ENCODE measurements around the gene KDM8. TPM values are rescaled to one million over a fixed set of nuclear protein-coding genes. Genes with fewer than 3 reads are reported as not detected.
A peak's percentile ranks its signal among the peaks of the same experiment; 100 is the strongest.

The KDM8 gene
- total RNA-seq, 1 donor from 2014 or later = 6.1 TPM

DNA sequence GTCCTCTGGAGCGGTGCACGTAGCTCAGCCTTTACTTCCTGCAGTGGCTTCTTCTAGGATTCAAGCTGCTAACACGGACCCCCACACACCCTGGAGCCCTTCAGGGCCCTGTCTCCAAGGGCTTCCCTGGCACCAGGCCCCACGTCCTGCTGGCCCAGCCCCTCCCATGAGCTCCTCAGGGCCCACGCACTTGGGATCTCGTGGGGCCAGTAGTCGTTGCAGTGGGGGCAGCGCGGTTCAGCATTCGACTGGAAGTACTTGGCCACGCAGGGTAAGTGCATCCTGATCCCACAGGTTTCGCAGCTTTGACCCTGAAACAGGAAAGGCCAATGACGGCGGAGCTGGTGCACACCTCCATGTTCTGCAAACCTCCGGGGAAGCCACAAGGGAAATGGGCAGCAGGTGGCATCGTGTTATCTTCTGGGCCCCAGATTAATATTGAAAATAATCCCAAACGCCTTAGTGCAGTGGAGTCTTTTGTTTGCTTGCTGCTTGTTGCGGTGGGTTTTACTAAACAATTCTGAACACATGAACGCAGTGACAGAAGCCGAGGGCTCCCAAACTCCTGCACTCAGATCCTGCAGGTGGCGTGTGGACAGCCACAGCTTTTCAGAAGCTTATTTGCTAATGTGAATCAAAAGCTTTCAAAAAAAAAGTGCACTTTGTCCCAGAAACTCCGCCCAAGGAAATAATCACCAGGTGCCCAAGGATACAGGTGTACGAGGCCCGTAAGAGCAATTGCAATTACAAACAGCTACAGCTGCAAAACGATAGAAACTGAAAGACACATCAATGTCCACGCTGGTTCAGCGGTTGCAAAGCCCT lies 22.4 kb downstream of the KDM8 start:
- Histone ChIP-seq H3K4me1 (peaks cover 17% of the 10 kb centered on the region), H3K4me3 (no peak overlapping the region), H3K27me3 (no peaks in the 10 kb centered on the region), H3K27ac (no peak overlapping the region), H3K9me3 (no peaks in the 10 kb centered on the region), H3K36me3 (peaks cover 21% of the 10 kb centered on the region)
- DNase-seq (no peak), ATAC-seq (no peak)
- intact Hi-C loops (cut with DNase I) = no loop called here
- TF ChIP-seq, protein P1, sequence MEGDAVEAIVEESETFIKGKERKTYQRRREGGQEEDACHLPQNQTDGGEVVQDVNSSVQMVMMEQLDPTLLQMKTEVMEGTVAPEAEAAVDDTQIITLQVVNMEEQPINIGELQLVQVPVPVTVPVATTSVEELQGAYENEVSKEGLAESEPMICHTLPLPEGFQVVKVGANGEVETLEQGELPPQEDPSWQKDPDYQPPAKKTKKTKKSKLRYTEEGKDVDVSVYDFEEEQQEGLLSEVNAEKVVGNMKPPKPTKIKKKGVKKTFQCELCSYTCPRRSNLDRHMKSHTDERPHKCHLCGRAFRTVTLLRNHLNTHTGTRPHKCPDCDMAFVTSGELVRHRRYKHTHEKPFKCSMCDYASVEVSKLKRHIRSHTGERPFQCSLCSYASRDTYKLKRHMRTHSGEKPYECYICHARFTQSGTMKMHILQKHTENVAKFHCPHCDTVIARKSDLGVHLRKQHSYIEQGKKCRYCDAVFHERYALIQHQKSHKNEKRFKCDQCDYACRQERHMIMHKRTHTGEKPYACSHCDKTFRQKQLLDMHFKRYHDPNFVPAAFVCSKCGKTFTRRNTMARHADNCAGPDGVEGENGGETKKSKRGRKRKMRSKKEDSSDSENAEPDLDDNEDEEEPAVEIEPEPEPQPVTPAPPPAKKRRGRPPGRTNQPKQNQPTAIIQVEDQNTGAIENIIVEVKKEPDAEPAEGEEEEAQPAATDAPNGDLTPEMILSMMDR (IDR thresholded peaks at IDR 0.05) = no peak

DNA sequence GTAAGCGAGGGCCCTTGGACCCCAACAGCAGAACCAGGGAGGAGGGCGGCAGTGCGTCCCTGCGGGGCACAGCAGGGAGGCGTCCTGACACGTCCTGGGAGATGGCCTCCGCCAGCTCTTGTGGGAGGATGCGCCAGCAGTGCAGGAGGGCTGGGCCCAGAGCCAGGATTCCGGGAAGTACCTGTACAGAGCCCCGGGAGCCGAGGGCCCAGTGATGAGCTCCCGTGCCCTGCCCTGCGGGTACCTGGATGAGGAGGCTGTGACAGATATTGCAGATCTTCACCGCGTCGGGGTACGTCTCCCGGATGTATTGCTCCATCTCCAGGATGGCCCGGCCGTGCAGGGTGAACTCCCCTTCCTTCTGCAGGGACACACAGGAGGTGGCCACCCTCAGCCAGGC lies 23.1 kb downstream of the KDM8 start:
- Histone ChIP-seq H3K4me1 (peaks cover 24% of the 10 kb centered on the region), H3K9me3 (no peaks in the 10 kb centered on the region)
- DNase-seq = no peak

DNA sequence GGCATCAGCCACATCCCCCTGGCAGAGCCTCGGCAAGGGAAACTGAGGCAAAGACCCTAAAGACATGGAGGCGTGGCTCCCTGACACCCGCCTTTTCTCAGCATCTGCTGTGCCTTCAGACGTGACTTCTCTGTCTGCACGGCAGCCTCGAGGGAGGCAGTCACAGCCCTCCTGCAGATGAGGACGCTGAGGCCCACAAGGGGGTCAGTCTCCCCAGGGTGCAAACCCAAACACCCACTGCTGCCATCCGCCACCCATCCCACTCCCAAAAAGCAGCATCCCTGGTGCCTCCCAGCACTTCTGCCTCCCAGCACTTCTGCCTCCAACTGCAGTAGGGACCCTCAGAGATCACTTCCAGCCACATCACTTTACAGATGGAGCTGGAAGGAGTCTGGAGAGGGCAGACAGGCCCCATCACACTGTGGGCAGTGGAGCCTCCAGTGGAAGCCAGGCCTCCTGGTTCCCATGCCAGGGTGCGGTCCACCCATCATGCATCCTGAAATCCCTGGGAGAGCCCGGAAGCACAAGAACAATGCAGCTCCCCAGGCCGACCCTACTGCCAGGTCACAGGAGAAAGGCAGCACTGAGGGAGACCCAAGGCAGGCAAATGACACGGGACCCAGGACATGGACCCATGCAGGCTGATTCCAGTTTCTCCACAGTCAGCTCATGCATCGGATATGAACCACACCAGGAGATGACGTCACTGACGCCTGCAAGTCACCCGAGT lies 23.8 kb downstream of the KDM8 start:
- peaks cover 33% of the 10 kb centered on the region for H3K36me3 ChIP-seq
- no peaks in the 10 kb centered on the region for H3K9me3 ChIP-seq
- intact Hi-C loops (cut with DNase I) = no loop called here
- TF ChIP-seq, protein P1 (IDR thresholded peaks at IDR 0.05) = no peak
- peaks cover 25% of the 10 kb centered on the region for H3K4me1 ChIP-seq
- H3K4me3 ChIP-seq = no peak overlapping the region
- no peaks in the 10 kb centered on the region for H3K27me3 ChIP-seq
- ATAC-seq = no peak
- no peak overlapping the region for H3K27ac ChIP-seq
- DNase-seq = no peak

More for the DNA sequence above, 23.1 kb downstream of the KDM8 start:
- no peak overlapping the region for H3K27ac ChIP-seq
- H3K4me3 ChIP-seq = no peak overlapping the region
- ATAC-seq = no peak
- no peaks in the 10 kb centered on the region for H3K27me3 ChIP-seq
- intact Hi-C loops (cut with DNase I) = no loop called here
- TF ChIP-seq, protein P1 (IDR thresholded peaks at IDR 0.05) = no peak
- H3K36me3 ChIP-seq = peaks cover 26% of the 10 kb centered on the region

DNA sequence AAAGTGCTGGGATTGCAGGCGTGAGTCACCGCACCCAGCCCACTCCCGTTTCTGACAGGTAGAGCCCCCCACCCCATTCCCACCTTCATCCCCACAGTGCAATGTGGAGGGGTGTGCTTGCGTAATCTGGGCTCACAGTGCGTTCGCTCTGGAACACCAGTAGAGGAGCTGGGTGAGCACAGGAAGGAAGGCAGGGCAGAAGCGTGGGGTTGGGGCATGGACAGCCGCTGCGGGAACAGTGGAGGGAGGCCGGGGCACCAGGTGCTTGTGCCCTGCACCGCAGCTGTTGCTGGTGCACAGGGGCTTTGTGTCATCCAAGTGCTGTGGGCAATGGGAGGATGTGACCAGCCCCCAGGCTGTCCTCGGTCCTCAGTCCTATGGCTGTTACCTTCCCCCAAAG lies 24.7 kb downstream of the KDM8 start:
- TF ChIP-seq, protein P1 (IDR thresholded peaks at IDR 0.05) = no peak
- Histone ChIP-seq H3K27me3 (no peaks in the 10 kb centered on the region), H3K4me3 (no peak overlapping the region), H3K36me3 (peaks cover 39% of the 10 kb centered on the region), H3K9me3 (no peaks in the 10 kb centered on the region), H3K4me1 (peaks cover 16% of the 10 kb centered on the region), H3K27ac (no peak overlapping the region)
- intact Hi-C loops (cut with DNase I) = no loop called here
- no peak for ATAC-seq
- no peak for DNase-seq

DNA sequence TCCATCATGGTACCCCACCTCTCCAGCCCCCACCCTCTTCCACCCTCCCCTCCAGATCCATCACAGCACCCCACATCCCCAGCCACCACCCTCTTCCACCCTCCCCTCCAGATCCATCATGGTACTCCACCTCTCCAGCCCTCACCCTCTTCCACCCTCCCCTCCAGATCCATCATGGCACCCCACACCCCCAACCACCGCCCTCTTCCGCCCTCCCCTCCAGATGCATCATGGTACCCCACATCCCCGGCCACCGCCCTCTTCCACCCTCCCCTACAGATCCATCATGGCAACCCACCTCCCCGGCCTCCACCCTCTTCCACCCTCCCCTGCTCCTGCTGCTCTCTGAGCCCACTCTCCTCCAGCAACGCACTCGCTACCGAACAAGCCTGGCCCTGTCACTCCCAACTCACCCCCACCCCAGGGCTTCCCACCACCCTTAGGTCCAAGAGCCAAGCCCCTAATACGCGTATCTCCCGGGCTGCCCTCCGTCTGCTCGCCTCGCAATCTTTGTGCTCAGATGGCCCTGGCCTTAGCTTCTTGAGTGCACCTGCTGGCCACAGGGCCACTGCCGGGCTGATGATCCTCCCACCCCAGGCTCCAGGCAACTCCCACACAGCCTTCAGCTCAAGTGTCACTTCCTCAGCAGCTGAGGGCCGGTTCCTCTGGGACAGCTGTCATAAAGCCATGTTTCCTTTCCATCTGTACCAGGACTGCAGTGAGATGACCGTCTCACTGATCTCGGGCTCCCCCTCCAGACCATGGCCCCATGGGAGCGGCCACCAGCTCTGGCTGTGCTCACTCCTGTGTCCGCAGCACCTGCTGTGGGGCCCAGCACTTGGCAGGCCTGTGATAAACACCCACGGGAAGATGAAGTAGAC lies 25.5 kb downstream of the KDM8 start:
- Histone ChIP-seq H3K36me3 (peaks cover 39% of the 10 kb centered on the region), H3K27me3 (no peaks in the 10 kb centered on the region), H3K9me3 (no peaks in the 10 kb centered on the region), H3K27ac (no peak overlapping the region), H3K4me3 (no peak overlapping the region), H3K4me1 (peaks cover 11% of the 10 kb centered on the region)
- ATAC-seq = peak; percentile 52
- intact Hi-C loops (cut with DNase I) = no loop called here
- no peak for DNase-seq
- TF ChIP-seq, protein P1 (IDR thresholded peaks at IDR 0.05) = no peak

All from upper lobe of right lung (tissue), 1 donor.